ENCODE data around the gene IKZF1.

- TF ChIP-seq, protein P1, sequence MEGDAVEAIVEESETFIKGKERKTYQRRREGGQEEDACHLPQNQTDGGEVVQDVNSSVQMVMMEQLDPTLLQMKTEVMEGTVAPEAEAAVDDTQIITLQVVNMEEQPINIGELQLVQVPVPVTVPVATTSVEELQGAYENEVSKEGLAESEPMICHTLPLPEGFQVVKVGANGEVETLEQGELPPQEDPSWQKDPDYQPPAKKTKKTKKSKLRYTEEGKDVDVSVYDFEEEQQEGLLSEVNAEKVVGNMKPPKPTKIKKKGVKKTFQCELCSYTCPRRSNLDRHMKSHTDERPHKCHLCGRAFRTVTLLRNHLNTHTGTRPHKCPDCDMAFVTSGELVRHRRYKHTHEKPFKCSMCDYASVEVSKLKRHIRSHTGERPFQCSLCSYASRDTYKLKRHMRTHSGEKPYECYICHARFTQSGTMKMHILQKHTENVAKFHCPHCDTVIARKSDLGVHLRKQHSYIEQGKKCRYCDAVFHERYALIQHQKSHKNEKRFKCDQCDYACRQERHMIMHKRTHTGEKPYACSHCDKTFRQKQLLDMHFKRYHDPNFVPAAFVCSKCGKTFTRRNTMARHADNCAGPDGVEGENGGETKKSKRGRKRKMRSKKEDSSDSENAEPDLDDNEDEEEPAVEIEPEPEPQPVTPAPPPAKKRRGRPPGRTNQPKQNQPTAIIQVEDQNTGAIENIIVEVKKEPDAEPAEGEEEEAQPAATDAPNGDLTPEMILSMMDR (IDR thresholded peaks at IDR 0.05) = no peak
- no peak for TF ChIP-seq POLR2AphosphoS5 (IDR thresholded peaks at IDR 0.05; ENCODE audit: low read depth, low read length)
Measured at GRCh38 chr7:50295133-50295532, 9.4 kb upstream of the IKZF1 start.
